ENCODE results near the gene FJX1. TPM values are rescaled to one million over a fixed set of nuclear protein-coding genes. Genes with fewer than 3 reads are reported as not detected.

Gene FJX1
- total and polyA plus RNA-seq, 4 donors = 0.46 to 3.0 (median 1.1) TPM

GRCh38 chr11:35661534-35661933 lies 43.3 kb downstream of the FJX1 start:
- peak overlapping the region in 1 of 2 donors; percentile 95 for H3K27ac ChIP-seq (ENCODE audit: low read depth in 1 of 2, low read length in 2 of 2)
- WGBS = 60% methylated on average over 5 of the region's 5 CpGs
- peaks cover 0 to 6% (median 0%) of the 10 kb centered on the region in 4 donors for H3K36me3 ChIP-seq (ENCODE audit: control insufficient read depth in 4 of 4, insufficient read depth in 3 of 4, low read depth in 1 of 4, low read length in 3 of 4)
- H3K4me3 ChIP-seq (ENCODE audit: low read depth in 1 of 3, low read length in 3 of 3) = peak overlapping the region in 2 of 3 donors; percentile 80 to 87
- H3K9ac ChIP-seq (ENCODE audit: low read depth in 1 of 2, low read length in 2 of 2) = peak overlapping the region in 1 of 2 donors; percentile 77
- no peaks in the 10 kb centered on the region for H3K27me3 ChIP-seq (ENCODE audit: control insufficient read depth in 4 of 4, insufficient read depth in 4 of 4, low read length in 3 of 4)
- H3K4me1 ChIP-seq (ENCODE audit: control insufficient read depth in 4 of 4, insufficient read depth in 4 of 4, low read length in 3 of 4) = peaks cover 2 to 37% (median 24%) of the 10 kb centered on the region in 4 donors
- TF ChIP-seq ZBTB33 (IDR thresholded peaks at IDR 0.05) (no peak), GABPA (IDR thresholded peaks at IDR 0.05 in 1 of 2, conservative IDR thresholded peaks at IDR 0.05 in 1 of 2) (no peak), HNF4G (IDR thresholded peaks at IDR 0.05) (no peak), YY1 (IDR thresholded peaks at IDR 0.05) (no peak), REST (IDR thresholded peaks at IDR 0.05) (no peak), ATF3 (IDR thresholded peaks at IDR 0.05) (no peak), RAD21 (IDR thresholded peaks at IDR 0.05) (no peak), EGR1 (IDR thresholded peaks at IDR 0.05; ENCODE audit: low read depth in 2 of 2) (no peak), NR2F2 (IDR thresholded peaks at IDR 0.05) (no peak), MAX (IDR thresholded peaks at IDR 0.05) (no peak), JUND (IDR thresholded peaks at IDR 0.05) (no peak), TAF1 (conservative IDR thresholded peaks at IDR 0.05) (no peak), FOXA1 (IDR thresholded peaks at IDR 0.05) (no peak), SP1 (IDR thresholded peaks at IDR 0.05) (no peak), FOXA2 (IDR thresholded peaks at IDR 0.05) (no peak)
- H3K9me3 ChIP-seq (ENCODE audit: control insufficient read depth in 4 of 4, low read length in 3 of 4) = peaks cover 0 to 6% (median 0%) of the 10 kb centered on the region in 4 donors
- no peak for DNase-seq (ENCODE audit: low spot score)

GRCh38 chr11:35662061-35662648 lies 43.9 kb downstream of the FJX1 start:
- DNase-seq (ENCODE audit: low spot score) = peak; percentile 52
- TF ChIP-seq SP1 (IDR thresholded peaks at IDR 0.05) = peak; percentile 77
- no peak for TF ChIP-seq HNF4G (IDR thresholded peaks at IDR 0.05)
- TF ChIP-seq TAF1 (conservative IDR thresholded peaks at IDR 0.05) = peak; percentile 67
- peak in 1 of 2 donors; percentile 53 for TF ChIP-seq RAD21 (IDR thresholded peaks at IDR 0.05)
- peak; percentile 22 to 49 for TF ChIP-seq JUND (IDR thresholded peaks at IDR 0.05)
- TF ChIP-seq ZBTB33 (IDR thresholded peaks at IDR 0.05) = no peak
- no peak for TF ChIP-seq CTCF (IDR thresholded peaks at IDR 0.05; ENCODE audit: low read depth, low read length, missing input control)
- no peak for TF ChIP-seq GABPA (IDR thresholded peaks at IDR 0.05 in 1 of 2, conservative IDR thresholded peaks at IDR 0.05 in 1 of 2)
- no peak for TF ChIP-seq ATF3 (IDR thresholded peaks at IDR 0.05)
- peak; percentile 56 to 80 for TF ChIP-seq RXRA (IDR thresholded peaks at IDR 0.05)
- no peak for TF ChIP-seq MAX (IDR thresholded peaks at IDR 0.05)

More at GRCh38 chr11:35662061-35662648, 43.9 kb downstream of the FJX1 start:
- no peaks in the 10 kb centered on the region for H3K27me3 ChIP-seq (ENCODE audit: control insufficient read depth in 4 of 4, insufficient read depth in 4 of 4, low read length in 3 of 4)
- H3K27ac ChIP-seq (ENCODE audit: low read depth in 1 of 2, low read length in 2 of 2) = peak overlapping the region; percentile 95 to 99
- peak overlapping the region; percentile 80 to 91 (median 87) for H3K4me3 ChIP-seq (ENCODE audit: low read depth in 1 of 3, low read length in 3 of 3)
- H3K4me1 ChIP-seq (ENCODE audit: control insufficient read depth in 4 of 4, insufficient read depth in 4 of 4, low read length in 3 of 4) = peaks cover 2 to 37% (median 24%) of the 10 kb centered on the region in 4 donors
- 1% methylated on average over 12 of the region's 12 CpGs for WGBS
- peak overlapping the region; percentile 77 to 81 for H3K9ac ChIP-seq (ENCODE audit: low read depth in 1 of 2, low read length in 2 of 2)
- peaks cover 0 to 6% (median 0%) of the 10 kb centered on the region in 4 donors for H3K36me3 ChIP-seq (ENCODE audit: control insufficient read depth in 4 of 4, insufficient read depth in 3 of 4, low read depth in 1 of 4, low read length in 3 of 4)
- peaks cover 0 to 6% (median under 1%) of the 10 kb centered on the region in 4 donors for H3K9me3 ChIP-seq (ENCODE audit: control insufficient read depth in 4 of 4, low read length in 3 of 4)

Data from liver (tissue), 9 donors.